ENCODE measurements around the gene HDAC8. TPM values are rescaled to one million over a fixed set of nuclear protein-coding genes. Genes with fewer than 3 reads are reported as not detected.
A peak's percentile ranks its signal among the peaks of the same experiment; 100 is the strongest.

Gene HDAC8
- total and polyA plus RNA-seq, 8 donors, result 13.0 to 61.1 (median 32.9) TPM

DNA sequence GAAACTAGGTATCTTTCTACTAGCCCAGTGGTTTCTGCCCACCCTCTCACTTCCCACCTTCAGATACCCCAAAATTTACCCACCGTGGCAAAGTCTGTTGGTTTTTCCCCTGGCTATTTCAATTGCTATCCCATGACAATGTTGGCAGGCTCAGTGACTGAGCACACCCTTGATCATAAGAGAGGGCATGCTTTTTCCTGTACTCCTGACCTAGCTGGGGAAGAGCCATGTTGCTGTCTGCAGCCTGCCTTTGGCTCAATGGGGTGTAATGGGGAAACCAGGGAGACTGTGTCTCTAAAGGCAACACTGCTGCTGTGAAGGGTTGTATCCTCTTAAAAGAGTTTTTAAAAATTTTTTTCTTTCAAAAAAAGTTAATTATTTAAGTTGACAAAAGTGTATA lies 176.5 kb downstream of the HDAC8 start:
- TF ChIP-seq EP300 (IDR thresholded peaks at IDR 0.05) (no peak), POLR2AphosphoS5 (IDR thresholded peaks at IDR 0.05) (no peak), POLR2A (IDR thresholded peaks at IDR 0.05) (no peak)
- TF ChIP-seq, protein P1, sequence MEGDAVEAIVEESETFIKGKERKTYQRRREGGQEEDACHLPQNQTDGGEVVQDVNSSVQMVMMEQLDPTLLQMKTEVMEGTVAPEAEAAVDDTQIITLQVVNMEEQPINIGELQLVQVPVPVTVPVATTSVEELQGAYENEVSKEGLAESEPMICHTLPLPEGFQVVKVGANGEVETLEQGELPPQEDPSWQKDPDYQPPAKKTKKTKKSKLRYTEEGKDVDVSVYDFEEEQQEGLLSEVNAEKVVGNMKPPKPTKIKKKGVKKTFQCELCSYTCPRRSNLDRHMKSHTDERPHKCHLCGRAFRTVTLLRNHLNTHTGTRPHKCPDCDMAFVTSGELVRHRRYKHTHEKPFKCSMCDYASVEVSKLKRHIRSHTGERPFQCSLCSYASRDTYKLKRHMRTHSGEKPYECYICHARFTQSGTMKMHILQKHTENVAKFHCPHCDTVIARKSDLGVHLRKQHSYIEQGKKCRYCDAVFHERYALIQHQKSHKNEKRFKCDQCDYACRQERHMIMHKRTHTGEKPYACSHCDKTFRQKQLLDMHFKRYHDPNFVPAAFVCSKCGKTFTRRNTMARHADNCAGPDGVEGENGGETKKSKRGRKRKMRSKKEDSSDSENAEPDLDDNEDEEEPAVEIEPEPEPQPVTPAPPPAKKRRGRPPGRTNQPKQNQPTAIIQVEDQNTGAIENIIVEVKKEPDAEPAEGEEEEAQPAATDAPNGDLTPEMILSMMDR (IDR thresholded peaks at IDR 0.05), result no peak
- H3K27me3 ChIP-seq, result no peaks in the 10 kb centered on the region
- H3K27ac ChIP-seq, result no peak overlapping the region
- 25 to 59% (median 43%) methylated on average over 1 of the region's 1 CpG for WGBS, 5 donors
- intact Hi-C loops (cut with DNase I; ENCODE audit: low total_unique reads), result no loop called here
- no peak overlapping the region for H3K4me3 ChIP-seq
- no peaks in the 10 kb centered on the region for H3K9me3 ChIP-seq
- H3K36me3 ChIP-seq, result no peaks in the 10 kb centered on the region
- no peak for DNase-seq
- peaks cover 0 to 9% (median 0%) of the 10 kb centered on the region in 4 donors for H3K4me1 ChIP-seq

DNA sequence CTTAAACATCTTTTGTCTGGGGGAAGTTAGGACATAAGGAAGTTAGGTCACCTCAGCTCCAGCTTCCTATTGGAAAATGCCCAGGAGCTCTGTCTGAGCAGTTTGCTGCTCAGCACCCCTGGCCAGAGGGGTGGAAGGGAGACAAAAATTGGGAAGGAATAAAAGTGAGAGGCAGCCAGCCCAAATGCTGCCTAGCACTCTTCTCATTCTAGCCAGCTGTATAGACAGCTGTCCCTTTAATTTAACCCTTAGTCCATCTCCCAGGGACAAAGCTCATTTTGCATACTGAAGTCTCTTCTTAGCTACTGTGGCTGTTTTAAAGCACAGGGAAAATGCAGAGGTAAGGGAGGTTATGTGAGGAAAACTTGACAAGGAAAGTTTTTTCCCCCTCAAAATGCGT lies 177.4 kb downstream of the HDAC8 start:
- no peaks in the 10 kb centered on the region for H3K27me3 ChIP-seq
- no peak overlapping the region for H3K27ac ChIP-seq
- peaks cover 0 to 9% (median 0%) of the 10 kb centered on the region in 4 donors for H3K4me1 ChIP-seq
- H3K4me3 ChIP-seq, result no peak overlapping the region
- 32 to 67% (median 57%) methylated on average over 1 of the region's 1 CpG for WGBS, 5 donors
- no peaks in the 10 kb centered on the region for H3K36me3 ChIP-seq
- H3K9me3 ChIP-seq, result no peaks in the 10 kb centered on the region
- peak in 1 of 2 donors; percentile 9 for DNase-seq
- no peak for TF ChIP-seq POLR2AphosphoS5 (IDR thresholded peaks at IDR 0.05)
- intact Hi-C loops (cut with DNase I; ENCODE audit: low total_unique reads), result no loop called here

DNA sequence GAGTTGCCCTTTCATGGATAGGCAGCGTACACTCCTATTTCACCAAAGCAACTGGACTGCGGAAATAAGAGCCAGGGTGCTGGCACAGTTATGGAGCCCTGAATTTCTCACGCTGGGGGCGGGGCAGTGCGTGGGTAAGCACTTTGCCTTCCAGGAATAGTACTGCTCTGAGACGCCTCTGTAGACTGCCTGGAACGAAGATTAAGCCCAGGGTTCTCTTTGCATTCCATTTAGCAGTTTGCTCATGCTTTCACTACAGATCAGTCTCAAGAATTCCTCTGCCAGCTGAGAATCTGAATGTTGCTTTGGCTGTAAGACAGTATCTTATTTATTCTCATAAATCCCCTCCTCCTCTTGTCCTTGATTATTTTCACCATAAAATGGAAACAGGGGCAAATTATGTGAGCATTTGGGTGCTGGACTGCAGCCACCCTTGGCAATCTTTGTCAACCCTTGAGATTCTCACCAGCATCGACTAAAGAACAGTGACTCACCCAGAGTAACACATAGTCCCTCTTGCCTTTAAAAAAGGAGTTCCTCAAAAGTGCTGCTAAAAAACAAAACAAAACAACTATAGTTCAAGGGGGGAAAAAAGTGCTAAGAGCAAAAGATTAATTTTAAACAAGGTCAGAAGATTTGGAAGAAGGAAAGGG lies 178.0 kb downstream of the HDAC8 start:
- H3K4me3 ChIP-seq, result no peak overlapping the region
- TF ChIP-seq EP300 (IDR thresholded peaks at IDR 0.05) (no peak), POLR2A (IDR thresholded peaks at IDR 0.05) (no peak), POLR2AphosphoS5 (IDR thresholded peaks at IDR 0.05) (no peak)
- TF ChIP-seq, protein P1 (IDR thresholded peaks at IDR 0.05), result no peak
- H3K4me1 ChIP-seq, result peaks cover 0 to 9% (median 0%) of the 10 kb centered on the region in 4 donors
- intact Hi-C loops (cut with DNase I; ENCODE audit: low total_unique reads), result no loop called here
- H3K36me3 ChIP-seq, result no peaks in the 10 kb centered on the region
- H3K27me3 ChIP-seq, result no peaks in the 10 kb centered on the region
- DNase-seq, result peak in 1 of 2 donors; percentile 29
- WGBS, 5 donors, result 47 to 69% (median 62%) methylated on average over 5 to 8 of the region's 8 CpGs
- no peak overlapping the region for H3K27ac ChIP-seq
- H3K9me3 ChIP-seq, result no peaks in the 10 kb centered on the region

DNA sequence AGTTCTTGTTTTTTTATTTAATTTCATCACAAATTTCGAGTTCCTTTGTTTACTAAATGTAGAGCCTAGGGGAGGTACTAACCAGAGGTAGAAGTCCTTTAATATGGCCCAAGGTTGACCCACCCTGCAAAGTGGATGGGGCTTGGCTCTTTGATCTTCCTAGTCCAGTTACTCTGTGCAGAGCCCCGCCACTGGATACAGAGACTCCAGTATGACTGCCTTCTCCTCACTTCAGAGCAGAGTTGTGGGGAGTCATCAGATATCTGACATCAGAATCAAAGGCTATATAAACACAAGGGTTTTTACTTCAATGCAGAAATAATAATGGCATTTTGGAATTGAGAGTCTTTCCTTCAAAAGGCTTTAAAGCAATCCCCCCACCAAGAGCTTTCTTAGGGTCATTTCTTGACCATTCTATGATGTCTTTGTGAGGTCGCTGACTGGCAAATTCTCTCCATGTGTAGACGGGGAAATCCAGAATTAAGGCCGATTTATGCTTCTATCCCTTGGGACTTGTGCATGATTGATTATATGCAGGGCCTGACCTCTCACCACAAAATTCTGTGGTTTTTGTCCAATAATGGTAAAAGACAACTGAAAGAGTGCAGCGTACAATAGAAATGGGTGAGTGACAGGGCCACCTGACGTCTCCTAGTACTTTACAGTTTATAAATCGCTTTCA lies 178.7 kb downstream of the HDAC8 start:
- no peak overlapping the region for H3K4me3 ChIP-seq
- H3K27ac ChIP-seq, result no peak overlapping the region
- H3K36me3 ChIP-seq, result no peaks in the 10 kb centered on the region
- peaks cover 0 to 9% (median 0%) of the 10 kb centered on the region in 4 donors for H3K4me1 ChIP-seq
- intact Hi-C loops (cut with DNase I; ENCODE audit: low total_unique reads), result no loop called here
- H3K9me3 ChIP-seq, result no peaks in the 10 kb centered on the region
- H3K27me3 ChIP-seq, result no peaks in the 10 kb centered on the region
- no peak for TF ChIP-seq EP300 (IDR thresholded peaks at IDR 0.05)
- TF ChIP-seq, protein P1 (IDR thresholded peaks at IDR 0.05), result no peak
- TF ChIP-seq POLR2A (IDR thresholded peaks at IDR 0.05), result no peak
- TF ChIP-seq POLR2AphosphoS5 (IDR thresholded peaks at IDR 0.05), result no peak
- WGBS, 5 donors, result 64 to 78% (median 72%) methylated on average over 8 of the region's 8 CpGs
- DNase-seq, result no peak

All from stomach (tissue), 9 donors.